Measurements from ENCODE around the gene TMEM270.

- TF ChIP-seq ZNF384 (IDR thresholded peaks at IDR 0.05) (no peak), SUZ12 (IDR thresholded peaks at IDR 0.05) (no peak), BHLHE40 (IDR thresholded peaks at IDR 0.05; ENCODE audit: borderline replicate concordance) (no peak), PKNOX1 (IDR thresholded peaks at IDR 0.05) (no peak)
Measured at GRCh38 chr7:73887762-73888161, 26.8 kb downstream of the TMEM270 start.

Data from HEK293T (cell line).